ENCODE measurements around the gene MAP4K2. TPM values are rescaled to one million over a fixed set of nuclear protein-coding genes. Genes with fewer than 3 reads are reported as not detected.
A peak's percentile ranks its signal among the peaks of the same experiment; 100 is the strongest.

The MAP4K2 gene
- total and polyA plus RNA-seq, 12 donors: 6.4 to 57.7 (median 19.0) TPM

GRCh38 chr11:64746486-64746885 is 56.5 kb downstream of the MAP4K2 start:
- no peak for DNase-seq
- Histone ChIP-seq H3K36me3 (replicated peaks in 1 of 2) (no peaks in the 10 kb centered on the region), H3K4me1 (replicated peaks in 1 of 2) (peaks cover 15 to 39% of the 10 kb centered on the region in 2 donors), H3K27me3 (peaks cover 8% of the 10 kb centered on the region), H3K27ac (peak overlapping the region in 4 of 5 donors; percentile 36 to 91 (median 58)), H3K9me3 (replicated peaks in 1 of 3) (no peaks in the 10 kb centered on the region), H3K4me3 (no peak overlapping the region)
- intact Hi-C loops (cut with DNase I): no loop called here
- TF ChIP-seq CTCF (IDR thresholded peaks at IDR 0.05) (no peak), POLR2A (IDR thresholded peaks at IDR 0.05) (no peak)
- WGBS, 4 donors: 77 to 88% (median 83%) methylated on average over 5 to 10 of the region's 10 CpGs

- intact Hi-C loops (cut with DNase I): no loop called here
- DNase-seq: peak; percentile 71 to 87 (median 76)
- Histone ChIP-seq H3K9me3 (replicated peaks in 1 of 3) (no peaks in the 10 kb centered on the region), H3K36me3 (replicated peaks in 1 of 2) (no peaks in the 10 kb centered on the region), H3K4me3 (peak overlapping the region in 2 of 4 donors; percentile 3 to 56), H3K4me1 (replicated peaks in 1 of 2) (peaks cover 15 to 39% of the 10 kb centered on the region in 2 donors), H3K27me3 (peaks cover 8% of the 10 kb centered on the region), H3K27ac (peak overlapping the region; percentile 54 to 91 (median 77))
- 3 to 5% (median 3%) methylated on average over 25 to 52 of the region's 52 CpGs for WGBS, 4 donors
- peak in 1 of 2 donors; percentile 35 for TF ChIP-seq POLR2A (IDR thresholded peaks at IDR 0.05)
- no peak for TF ChIP-seq CTCF (IDR thresholded peaks at IDR 0.05)
Observed at GRCh38 chr11:64745521-64746328, 57.3 kb downstream of the MAP4K2 start.

GRCh38 chr11:64745189-64745520 is 57.9 kb downstream of the MAP4K2 start:
- DNase-seq: peak in 6 of 7 donors; percentile 62 to 82 (median 67)
- 0 to 3% (median 1%) methylated on average over 7 to 20 of the region's 20 CpGs for WGBS, 4 donors
- H3K4me1 ChIP-seq (replicated peaks in 1 of 2): peaks cover 15 to 39% of the 10 kb centered on the region in 2 donors

More at GRCh38 chr11:64745189-64745520, 57.9 kb downstream of the MAP4K2 start:
- TF ChIP-seq CTCF (IDR thresholded peaks at IDR 0.05) (no peak), POLR2A (IDR thresholded peaks at IDR 0.05) (no peak)
- intact Hi-C loops (cut with DNase I): no loop called here
- H3K9me3 ChIP-seq (replicated peaks in 1 of 3): no peaks in the 10 kb centered on the region
- H3K4me3 ChIP-seq: peak overlapping the region in 2 of 4 donors; percentile 3 to 56
- peak overlapping the region; percentile 54 to 91 (median 77) for H3K27ac ChIP-seq
- H3K36me3 ChIP-seq (replicated peaks in 1 of 2): no peaks in the 10 kb centered on the region
- H3K27me3 ChIP-seq: peaks cover 8% of the 10 kb centered on the region
